ENCODE results near the gene RPL37.

DNA sequence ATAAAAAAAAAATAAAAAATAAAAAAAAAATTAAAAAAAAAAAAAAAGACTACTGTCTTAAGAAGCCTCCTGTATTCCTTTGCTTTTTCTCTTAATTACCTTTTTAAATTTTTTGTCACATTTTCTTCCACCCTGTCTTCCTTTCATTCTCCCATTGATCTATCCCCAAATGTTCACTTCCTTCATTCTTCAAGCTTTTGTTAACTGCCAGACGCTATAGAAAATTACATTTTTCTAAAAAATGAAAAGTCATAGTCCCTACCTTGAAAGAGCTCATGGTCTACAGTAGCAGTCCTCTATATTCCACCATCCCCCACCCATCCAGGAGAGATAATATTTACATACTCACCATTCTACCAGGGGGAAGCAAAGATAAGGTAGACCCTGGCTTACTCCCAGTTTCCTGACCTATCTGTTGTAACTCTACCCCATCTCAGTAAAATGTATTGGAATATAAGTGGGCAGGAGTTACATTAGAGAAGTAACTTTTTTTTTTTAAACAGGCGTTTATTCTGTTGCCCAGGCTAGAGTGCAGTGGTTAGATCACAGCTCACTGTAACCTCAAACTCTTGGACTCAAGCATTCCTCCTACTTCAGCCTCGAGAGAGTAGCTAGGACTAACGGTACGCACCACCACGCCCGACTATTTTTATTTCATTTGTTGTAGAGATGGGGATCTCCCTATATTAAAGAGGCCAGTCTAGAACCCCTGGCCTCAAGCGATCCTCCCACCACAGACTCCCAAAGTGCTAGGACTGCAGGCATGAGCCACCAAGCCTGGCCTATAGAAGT is 33.1 kb downstream of the RPL37 start:
- TF ChIP-seq CTCF (IDR thresholded peaks at IDR 0.05; ENCODE audit: insufficient read depth, low read depth, low read length) (no peak), EZH2 (IDR thresholded peaks at IDR 0.05; ENCODE audit: insufficient read depth, low read length) (no peak)
